ENCODE results near the gene BLACAT1.
"Not testable (repeated sequence)": the region's sequence is repeated elsewhere in the genome, so short reads cannot be mapped to it uniquely, and the experiment has no call there.

Gene BLACAT1

DNA sequence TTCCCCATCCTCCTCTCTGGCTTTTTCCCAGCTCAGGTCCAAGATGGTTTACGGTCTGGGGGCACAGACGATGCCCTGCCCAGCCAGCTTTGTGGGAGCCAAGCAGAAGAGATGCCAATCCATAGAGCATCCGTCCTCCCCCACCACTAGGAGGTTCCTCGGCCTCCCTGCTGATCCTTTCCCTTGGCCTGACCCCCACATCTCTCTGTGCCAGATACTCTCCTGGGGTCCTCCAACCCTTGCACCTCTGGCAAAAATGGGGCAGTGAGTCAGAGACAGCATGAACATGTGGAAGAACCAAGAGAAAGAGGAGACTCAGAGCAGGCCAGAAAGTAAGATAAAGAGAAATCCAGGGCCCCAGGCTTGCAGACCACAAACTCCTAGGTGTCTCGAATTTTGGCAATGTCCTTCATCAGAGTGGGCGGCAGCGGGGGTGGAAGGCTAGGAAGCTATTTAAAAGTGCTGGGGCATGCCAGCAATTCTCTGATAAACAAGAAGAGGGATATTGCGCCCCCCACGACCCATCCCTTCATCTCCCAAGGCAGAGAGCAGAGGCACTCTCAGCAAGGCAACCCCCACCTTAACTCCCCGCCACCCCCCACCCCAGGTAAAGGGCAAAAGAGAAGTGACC is 11.4 kb downstream of the BLACAT1 start:
- no peak for TF ChIP-seq ZNF274 (IDR thresholded peaks at IDR 0.05; ENCODE audit: low read depth, low read length)
- no peak overlapping the region for H3K4me3 ChIP-seq (ENCODE audit: low read length)

GRCh38 chr1:205443585-205444299 is 12.1 kb downstream of the BLACAT1 start:
- no peak overlapping the region for H3K4me3 ChIP-seq (ENCODE audit: low read length)
- TF ChIP-seq ZNF274 (IDR thresholded peaks at IDR 0.05; ENCODE audit: low read depth, low read length) = no peak

DNA sequence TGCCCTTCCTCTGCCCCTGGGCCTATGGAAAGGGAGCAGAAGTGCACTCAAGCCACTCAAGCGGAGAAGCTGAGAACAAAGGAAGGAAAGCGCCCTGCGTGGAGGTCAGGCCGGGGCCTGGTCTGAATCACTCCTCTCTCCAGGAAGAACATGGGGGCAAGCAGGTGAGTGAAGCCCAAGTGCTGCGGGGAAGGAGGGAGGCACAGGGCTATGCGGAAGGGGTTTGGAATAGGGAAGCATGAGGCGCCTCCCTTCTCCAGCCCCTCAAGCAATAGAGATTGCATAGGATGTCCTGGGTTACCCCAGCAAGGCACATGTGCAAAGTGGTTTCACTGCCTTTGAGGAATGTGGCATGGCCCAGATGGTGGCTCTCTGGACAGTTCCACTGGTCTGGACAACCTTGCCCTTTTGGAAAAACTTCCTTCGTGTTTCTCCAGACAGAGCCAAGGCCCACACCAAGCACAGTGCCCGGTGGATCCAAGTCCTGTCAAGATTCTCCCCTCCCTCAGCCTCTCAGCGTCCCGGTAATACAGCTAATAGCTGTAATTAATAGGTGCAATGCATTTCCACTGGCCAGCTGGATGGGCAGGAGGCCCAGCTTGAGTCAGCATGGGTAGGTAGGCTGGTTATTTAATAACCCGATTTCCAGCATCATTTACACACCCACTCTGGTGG is 13.7 kb downstream of the BLACAT1 start:
- H3K4me3 ChIP-seq (ENCODE audit: low read length) = no peak overlapping the region
- no peak for TF ChIP-seq ZNF274 (IDR thresholded peaks at IDR 0.05; ENCODE audit: low read depth, low read length)

DNA sequence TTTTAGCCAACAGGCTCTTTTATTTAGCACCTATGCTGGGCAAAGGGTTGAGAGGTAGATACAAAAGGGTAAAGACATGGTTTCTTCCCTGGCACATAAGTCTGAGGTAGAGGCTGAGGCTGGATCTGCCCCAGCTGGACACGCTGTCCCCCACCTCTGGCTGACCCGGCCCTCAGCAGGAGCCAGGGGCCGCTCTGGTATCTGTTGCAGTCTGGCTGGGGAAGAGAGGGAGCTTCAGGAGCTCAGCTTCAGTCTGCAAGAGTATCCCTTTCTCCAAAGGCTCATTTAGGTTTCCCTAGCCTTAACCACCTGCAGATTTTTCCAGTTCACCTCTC is 14.2 kb downstream of the BLACAT1 start:
- no peak overlapping the region for H3K4me3 ChIP-seq (ENCODE audit: low read length)
- TF ChIP-seq ZNF274 (IDR thresholded peaks at IDR 0.05; ENCODE audit: low read depth, low read length) = no peak

- no peak overlapping the region for H3K4me3 ChIP-seq (ENCODE audit: low read length)
- TF ChIP-seq ZNF274 (IDR thresholded peaks at IDR 0.05; ENCODE audit: low read depth, low read length) = no peak
Observed at GRCh38 chr1:205441318-205441633, 14.6 kb downstream of the BLACAT1 start.

- no peak overlapping the region; the same call in 1 of the 2 replicates for H3K4me3 ChIP-seq (ENCODE audit: low read length)
- no peak for TF ChIP-seq ZNF274 (IDR thresholded peaks at IDR 0.05; ENCODE audit: low read depth, low read length)
Observed at GRCh38 chr1:205440476-205441317, 15.1 kb downstream of the BLACAT1 start.

DNA sequence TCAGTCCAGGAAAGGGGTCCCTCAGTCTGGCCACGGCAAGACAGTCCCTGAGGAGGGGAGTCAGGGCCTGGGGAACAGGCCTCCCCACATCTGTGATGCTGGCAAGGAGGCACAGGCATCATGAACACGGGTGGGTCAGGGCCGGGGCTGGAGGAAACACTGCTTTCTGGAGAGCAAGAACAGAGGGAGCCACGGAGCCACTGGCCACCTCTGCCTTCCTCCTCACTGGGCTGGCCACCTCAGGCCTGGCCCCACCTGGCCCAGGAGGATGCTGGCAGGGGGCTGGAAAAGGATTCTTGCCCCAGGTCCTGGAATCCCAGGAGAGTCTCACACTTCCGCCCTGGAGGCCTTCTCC is 15.7 kb downstream of the BLACAT1 start:
- no peak for TF ChIP-seq ZNF274 (IDR thresholded peaks at IDR 0.05; ENCODE audit: low read depth, low read length)
- no peak overlapping the region for H3K4me3 ChIP-seq (ENCODE audit: low read length)

DNA sequence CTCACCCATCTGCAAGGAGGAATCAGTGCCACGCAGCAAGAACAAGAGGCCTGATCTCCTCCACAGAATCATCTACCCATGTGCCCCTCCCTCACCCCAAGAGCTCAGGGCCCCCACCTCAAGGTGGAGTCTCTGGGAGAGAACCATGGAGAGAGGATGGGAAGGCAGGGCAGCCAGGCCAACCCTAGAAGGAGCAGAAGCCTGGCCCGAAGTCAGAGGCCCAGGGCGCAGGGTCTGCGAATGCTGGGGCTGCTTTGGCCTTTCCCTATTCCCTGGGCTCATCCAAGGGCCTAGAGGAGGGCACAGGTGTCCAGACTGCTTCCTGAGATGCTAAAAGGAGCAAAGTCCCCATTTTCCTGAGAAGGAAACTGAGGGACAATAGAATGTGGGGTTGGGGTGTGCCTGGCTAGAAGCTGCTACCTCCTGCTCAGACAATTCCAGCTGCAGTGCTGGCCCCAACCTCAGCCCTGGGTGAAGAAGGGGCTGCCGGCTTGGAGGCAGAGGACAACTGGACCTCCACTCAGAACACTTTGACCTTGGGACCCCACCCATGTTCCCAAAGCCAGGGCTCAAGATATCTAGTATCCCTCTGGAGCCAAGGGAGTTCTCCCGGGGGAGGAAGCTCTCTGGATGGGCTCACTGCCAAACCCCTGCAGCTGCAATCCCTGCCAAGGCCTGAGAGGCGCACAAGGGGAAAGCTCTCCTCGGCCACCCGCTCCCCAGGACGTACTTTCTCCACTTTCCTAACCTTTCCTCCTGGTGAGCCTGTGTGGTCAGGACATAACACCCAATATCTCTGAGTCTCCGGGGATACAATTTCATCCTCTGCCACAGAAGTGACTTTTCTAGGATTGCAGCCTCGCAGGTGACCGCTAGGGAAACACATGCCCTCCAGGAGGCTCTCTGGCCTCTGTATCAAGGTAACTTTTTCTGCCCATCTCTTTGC is 17.4 kb downstream of the BLACAT1 start:
- TF ChIP-seq ZNF274 (IDR thresholded peaks at IDR 0.05; ENCODE audit: low read depth, low read length) = no peak
- H3K4me3 ChIP-seq (ENCODE audit: low read length) = no peak overlapping the region

GRCh38 chr1:205437570-205437969 is 18.3 kb downstream of the BLACAT1 start:
- no peak overlapping the region for H3K4me3 ChIP-seq (ENCODE audit: low read length)
- no peak for TF ChIP-seq ZNF274 (IDR thresholded peaks at IDR 0.05; ENCODE audit: low read depth, low read length)

- no peak for TF ChIP-seq ZNF274 (IDR thresholded peaks at IDR 0.05; ENCODE audit: low read depth, low read length)
- H3K4me3 ChIP-seq (ENCODE audit: low read length) = no peak overlapping the region
Observed at GRCh38 chr1:205436776-205437410, 19.0 kb downstream of the BLACAT1 start.

- no peak for TF ChIP-seq ZNF274 (IDR thresholded peaks at IDR 0.05; ENCODE audit: low read depth, low read length)
- no peak overlapping the region for H3K4me3 ChIP-seq (ENCODE audit: low read length)
Observed at GRCh38 chr1:205435578-205436573, 20.0 kb downstream of the BLACAT1 start.

GRCh38 chr1:205434738-205435137 is 21.1 kb downstream of the BLACAT1 start:
- TF ChIP-seq ZNF274 (IDR thresholded peaks at IDR 0.05; ENCODE audit: low read depth, low read length) = no peak
- no peak overlapping the region for H3K4me3 ChIP-seq (ENCODE audit: low read length)

GRCh38 chr1:205432692-205433091 is 23.2 kb downstream of the BLACAT1 start:
- not testable (repeated sequence) for H3K4me3 ChIP-seq (ENCODE audit: low read length)

Measured in GM08714 (cell line).